SH-SY5Y (cell line): Measurements from ENCODE around the gene VTI1A.

ENCODE experiments used
- GATA2 ChIP-seq: IDR thresholded peaks from 2 replicates; pipeline ENCODE4 v1.6.1; 2011; ENCODE audit warnings: mild to moderate bottlenecking, low read depth, low read length
- GATA3 ChIP-seq: IDR thresholded peaks from 2 replicates; pipeline ENCODE4 v1.6.1; 2011; ENCODE audit warnings: low read depth, mild to moderate bottlenecking, low read length, moderate library complexity

Gene VTI1A

GRCh38 chr10:112663234-112664125, 216.5 kb downstream of the VTI1A start:
- TF ChIP-seq GATA2 (no peak), GATA3 (no peak)

- TF ChIP-seq GATA2 (no peak), GATA3 (no peak)
Measured at GRCh38 chr10:112666094-112666493, 219.1 kb downstream of the VTI1A start.

- TF ChIP-seq GATA2 (no peak), GATA3 (no peak)
Measured at GRCh38 chr10:112669989-112670388, 223.0 kb downstream of the VTI1A start.

- TF ChIP-seq GATA2 (no peak), GATA3 (no peak)
Measured at GRCh38 chr10:112671743-112672142, 224.7 kb downstream of the VTI1A start.

- TF ChIP-seq GATA2 = no peak
- no peak for TF ChIP-seq GATA3
Measured at GRCh38 chr10:112672706-112673105, 225.7 kb downstream of the VTI1A start.

GRCh38 chr10:112675560-112676083, 228.6 kb downstream of the VTI1A start:
- TF ChIP-seq GATA3 (no peak), GATA2 (peak; percentile 42; the same call in 1 of the 2 replicates)

GRCh38 chr10:112677689-112678088, 230.7 kb downstream of the VTI1A start:
- TF ChIP-seq GATA3 (0 out of 2 replicates have a peak, but pooled peaks have one; percentile 27), GATA2 (peak; percentile 77)

- TF ChIP-seq GATA3 (peak; percentile 50; the same call in 1 of the 2 replicates), GATA2 (peak; percentile 84)
Measured at GRCh38 chr10:112678581-112678980, 231.6 kb downstream of the VTI1A start.

GRCh38 chr10:112678987-112679386, 232.0 kb downstream of the VTI1A start:
- TF ChIP-seq GATA3 (0 out of 2 replicates have a peak, but pooled peaks have one; percentile 1), GATA2 (no peak)

- no peak for TF ChIP-seq GATA3
Measured at GRCh38 chr10:112679392-112679791, 232.4 kb downstream of the VTI1A start.

- TF ChIP-seq GATA3 (no peak), GATA2 (no peak)
Measured at GRCh38 chr10:112680586-112680985, 233.6 kb downstream of the VTI1A start.

- TF ChIP-seq GATA3 (no peak), GATA2 (no peak)
Measured at GRCh38 chr10:112687647-112688046, 240.6 kb downstream of the VTI1A start.

GRCh38 chr10:112689327-112690072, 242.5 kb downstream of the VTI1A start:
- TF ChIP-seq GATA2 (no peak), GATA3 (no peak)

- no peak for TF ChIP-seq GATA2
- no peak for TF ChIP-seq GATA3
Measured at GRCh38 chr10:112695539-112695938, 248.5 kb downstream of the VTI1A start.
